Breast epithelium (tissue), 4 donors: Measurements from ENCODE around the gene SERP2. TPM values are rescaled to one million over a fixed set of nuclear protein-coding genes. Genes with fewer than 3 reads are reported as not detected.

Source experiments
- DNase-seq, 2 donors: peaks; one replicate each; pipeline ENCODE4 v3.0.0-alpha.2; 2019; ENCODE audit warnings: low spot score in 2 of 2
- H3K27ac ChIP-seq, 2 donors: fragments of 200-600 bp; sonication (generic) in 1 of 2; one replicate each; pipeline ENCODE4 v1.5.1; 2016 to 2019; ENCODE audit warnings: mild to moderate bottlenecking in 1 of 2
- H3K27me3 ChIP-seq, 2 donors: fragments of 200-600 bp; sonication (generic) in 1 of 2; one replicate each; pipeline versions ENCODE4 v1.5.1 to v1.6.0; 2017 to 2019; ENCODE audit warnings: control low read depth in 1 of 2, mild to moderate bottlenecking in 1 of 2
- H3K36me3 ChIP-seq: fragments of 200-600 bp; one replicate; pipeline ENCODE4 v1.5.1; 2019
- H3K4me1 ChIP-seq, 2 donors: fragments of 200-600 bp; sonication (generic); one replicate each; pipeline ENCODE4 v1.5.1; 2016 to 2019; ENCODE audit warnings: control low read depth in 1 of 2
- H3K4me3 ChIP-seq, 3 donors: fragments of 200-600 bp; sonication (generic); 1 replicate in 2 of 3; 2 replicates in 1 of 3; pipeline ENCODE4 v1.5.1; 2016 to 2019; ENCODE audit warnings: mild to moderate bottlenecking in 3 of 3, moderate library complexity in 2 of 3
- H3K9me3 ChIP-seq, 2 donors: fragments of 200-600 bp; sonication (generic) in 1 of 2; one replicate each; pipeline ENCODE4 v1.5.1; 2016 to 2019; ENCODE audit warnings: control low read depth in 1 of 2
- CTCF ChIP-seq, 3 donors: fragments of 450-650 bp; IDR thresholded peaks; one replicate each; pipeline ENCODE4 v1.5.1; 2016 to 2017; ENCODE audit warnings: antibody characterized with exemption in 3 of 3, mild to moderate bottlenecking in 3 of 3, moderate library complexity in 3 of 3
- POLR2A ChIP-seq: fragments of 450-650 bp; IDR thresholded peaks from one replicate; pipeline ENCODE4 v1.6.1; 2016; ENCODE audit warnings: antibody characterized with exemption, mild to moderate bottlenecking, moderate library complexity
- POLR2AphosphoS5 ChIP-seq, 3 donors: sonication (generic); formaldehyde crosslinking; IDR thresholded peaks; one replicate each; pipeline ENCODE4 v1.6.1; 2017; ENCODE audit warnings: antibody characterized with exemption in 3 of 3
- intact Hi-C: fragments of 100-400 bp; cut with DNase I; formaldehyde crosslinking; loops from one replicate; pipeline ENCODE4 v1.15.1; 2023; ENCODE audit warnings: low total_unique reads
- total RNA-seq, 3 donors: library from RNA; depleted of rRNA; stranded (reverse); fragments of >200 nt; gene quantifications; one replicate each; pipeline ENCODE4 v1.1.0, GENCODE V29; 2016

Gene SERP2
- total RNA-seq, 3 donors from 2014 or later: 2.6 to 6.9 (median 6.4) TPM

GRCh38 chr13:44354884-44355283, 18.7 kb upstream of the SERP2 start:
- TF ChIP-seq CTCF (IDR thresholded peaks at IDR 0.05) (no peak), POLR2A (no peak), POLR2AphosphoS5 (IDR thresholded peaks at IDR 0.05) (no peak)
- H3K27ac ChIP-seq: peak overlapping the region in 1 of 2 donors; percentile 93
- H3K27me3 ChIP-seq: no peaks in the 10 kb centered on the region
- no peaks in the 10 kb centered on the region for H3K36me3 ChIP-seq
- H3K4me3 ChIP-seq: no peak overlapping the region
- intact Hi-C loops: no loop called here
- DNase-seq: no peak
- H3K9me3 ChIP-seq: no peaks in the 10 kb centered on the region
- H3K4me1 ChIP-seq: no peaks in the 10 kb centered on the region

GRCh38 chr13:44355621-44356020, 18.0 kb upstream of the SERP2 start:
- DNase-seq: no peak
- H3K4me1 ChIP-seq: no peaks in the 10 kb centered on the region
- no peaks in the 10 kb centered on the region for H3K9me3 ChIP-seq
- intact Hi-C loops: no loop called here
- TF ChIP-seq CTCF (IDR thresholded peaks at IDR 0.05) (no peak), POLR2AphosphoS5 (IDR thresholded peaks at IDR 0.05) (no peak)
- no peaks in the 10 kb centered on the region for H3K36me3 ChIP-seq
- H3K4me3 ChIP-seq: no peak overlapping the region
- H3K27ac ChIP-seq: peak overlapping the region in 1 of 2 donors; percentile 27
- H3K27me3 ChIP-seq: no peaks in the 10 kb centered on the region

GRCh38 chr13:44359983-44360375, 13.6 kb upstream of the SERP2 start:
- TF ChIP-seq POLR2AphosphoS5 (IDR thresholded peaks at IDR 0.05): no peak
- no peak for TF ChIP-seq POLR2A
- TF ChIP-seq CTCF (IDR thresholded peaks at IDR 0.05): no peak
- H3K27ac ChIP-seq: no peak overlapping the region
- no peak overlapping the region for H3K4me3 ChIP-seq
- DNase-seq: no peak
- no peaks in the 10 kb centered on the region for H3K4me1 ChIP-seq
- H3K9me3 ChIP-seq: no peaks in the 10 kb centered on the region
- no peaks in the 10 kb centered on the region for H3K36me3 ChIP-seq
- intact Hi-C loops: no loop called here
- H3K27me3 ChIP-seq: no peaks in the 10 kb centered on the region

GRCh38 chr13:44362394-44363040, 11.1 kb upstream of the SERP2 start:
- no peak for DNase-seq
- Histone ChIP-seq H3K27ac (no peak overlapping the region), H3K27me3 (no peaks in the 10 kb centered on the region), H3K4me3 (no peak overlapping the region), H3K36me3 (no peaks in the 10 kb centered on the region), H3K9me3 (no peaks in the 10 kb centered on the region), H3K4me1 (no peaks in the 10 kb centered on the region)
- intact Hi-C loops: no loop called here
- TF ChIP-seq POLR2AphosphoS5 (IDR thresholded peaks at IDR 0.05) (no peak), CTCF (IDR thresholded peaks at IDR 0.05) (no peak), POLR2A (no peak)

GRCh38 chr13:44363631-44364344, 9.8 kb upstream of the SERP2 start:
- peak in 1 of 2 donors; percentile 58 for DNase-seq
- H3K27me3 ChIP-seq: no peaks in the 10 kb centered on the region

More at GRCh38 chr13:44363631-44364344, 9.8 kb upstream of the SERP2 start:
- H3K36me3 ChIP-seq: no peaks in the 10 kb centered on the region
- H3K4me1 ChIP-seq: no peaks in the 10 kb centered on the region
- no peaks in the 10 kb centered on the region for H3K9me3 ChIP-seq
- intact Hi-C loops: no loop called here
- H3K27ac ChIP-seq: peak overlapping the region; percentile 26 to 70
- no peak overlapping the region for H3K4me3 ChIP-seq
- no peak for TF ChIP-seq POLR2A
- no peak for TF ChIP-seq POLR2AphosphoS5 (IDR thresholded peaks at IDR 0.05)
- no peak for TF ChIP-seq CTCF (IDR thresholded peaks at IDR 0.05)
